Chondrocyte (in vitro differentiated cells): Measurements from ENCODE around the gene TCP11L2. TPM values are rescaled to one million over a fixed set of nuclear protein-coding genes. Genes with fewer than 3 reads are reported as not detected.
"Not testable (repeated sequence)": the region's sequence is repeated elsewhere in the genome, so short reads cannot be mapped to it uniquely, and the experiment has no call there.

Source experiments
- DNase-seq: peaks from one replicate; pipeline ENCODE4 v3.0.0; 2021; ENCODE audit warnings: mixed read lengths, low spot score
- H3K27ac Mint-ChIP-seq: one replicate; pipeline ENCODE4 v1.8.0; 2021; ENCODE audit warnings: mild to moderate bottlenecking, moderate library complexity, mixed read lengths; ENCODE audit not compliant: unreplicated experiment
- H3K27me3 Mint-ChIP-seq: 2 replicates; pipeline ENCODE4 v1.8.0; 2021; ENCODE audit warnings: low read depth, mixed read lengths
- H3K36me3 Mint-ChIP-seq: 2 replicates; pipeline ENCODE4 v1.8.0; 2021; ENCODE audit warnings: low read depth, mixed read lengths
- H3K4me1 Mint-ChIP-seq: 2 replicates; pipeline ENCODE4 v1.8.0; 2021; ENCODE audit warnings: low read depth, mild to moderate bottlenecking, mixed read lengths
- H3K4me3 Mint-ChIP-seq: one replicate; pipeline ENCODE4 v1.8.0; 2021; ENCODE audit warnings: mild to moderate bottlenecking, moderate library complexity, mixed read lengths; ENCODE audit not compliant: unreplicated experiment
- H3K9me3 Mint-ChIP-seq: 2 replicates; pipeline ENCODE4 v1.8.0; 2021; ENCODE audit warnings: low read depth, mixed read lengths
- total RNA-seq: library from RNA; stranded (reverse); gene quantifications from 3 replicates; pipeline ENCODE4 v1.2.1, GENCODE V29; 2021
- TF ChIP-seq, protein P1 (sequence below): fragments of 200-600 bp; sonication (generic); IDR thresholded peaks from 2 replicates; pipeline ENCODE4 v1.5.0; 2021; ENCODE audit warnings: antibody characterized with exemption, mild to moderate bottlenecking, moderate library complexity

TCP11L2 gene
- total RNA-seq, 1 donor from 2014 or later, result 31.2 TPM

- H3K27ac Mint-ChIP-seq, result no peak overlapping the region
- H3K36me3 Mint-ChIP-seq, result peaks cover 43% of the 10 kb centered on the region
- H3K27me3 Mint-ChIP-seq, result no peaks in the 10 kb centered on the region
- no peak for DNase-seq
- no peaks in the 10 kb centered on the region for H3K4me1 Mint-ChIP-seq
- H3K4me3 Mint-ChIP-seq, result no peak overlapping the region
- H3K9me3 Mint-ChIP-seq, result peaks cover 15% of the 10 kb centered on the region
- TF ChIP-seq, protein P1, sequence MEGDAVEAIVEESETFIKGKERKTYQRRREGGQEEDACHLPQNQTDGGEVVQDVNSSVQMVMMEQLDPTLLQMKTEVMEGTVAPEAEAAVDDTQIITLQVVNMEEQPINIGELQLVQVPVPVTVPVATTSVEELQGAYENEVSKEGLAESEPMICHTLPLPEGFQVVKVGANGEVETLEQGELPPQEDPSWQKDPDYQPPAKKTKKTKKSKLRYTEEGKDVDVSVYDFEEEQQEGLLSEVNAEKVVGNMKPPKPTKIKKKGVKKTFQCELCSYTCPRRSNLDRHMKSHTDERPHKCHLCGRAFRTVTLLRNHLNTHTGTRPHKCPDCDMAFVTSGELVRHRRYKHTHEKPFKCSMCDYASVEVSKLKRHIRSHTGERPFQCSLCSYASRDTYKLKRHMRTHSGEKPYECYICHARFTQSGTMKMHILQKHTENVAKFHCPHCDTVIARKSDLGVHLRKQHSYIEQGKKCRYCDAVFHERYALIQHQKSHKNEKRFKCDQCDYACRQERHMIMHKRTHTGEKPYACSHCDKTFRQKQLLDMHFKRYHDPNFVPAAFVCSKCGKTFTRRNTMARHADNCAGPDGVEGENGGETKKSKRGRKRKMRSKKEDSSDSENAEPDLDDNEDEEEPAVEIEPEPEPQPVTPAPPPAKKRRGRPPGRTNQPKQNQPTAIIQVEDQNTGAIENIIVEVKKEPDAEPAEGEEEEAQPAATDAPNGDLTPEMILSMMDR, result no peak
These were observed 78.4 kb downstream of the TCP11L2 start for GRCh38 chr12:106380954-106381353.

- not testable (repeated sequence) for H3K27me3 Mint-ChIP-seq, DNase-seq, H3K4me3 Mint-ChIP-seq, H3K27ac Mint-ChIP-seq, H3K4me1 Mint-ChIP-seq
- H3K9me3 Mint-ChIP-seq, result peaks cover 15% of the 10 kb centered on the region
- H3K36me3 Mint-ChIP-seq, result peaks cover 37% of the 10 kb centered on the region
These were observed 79.3 kb downstream of the TCP11L2 start for GRCh38 chr12:106381866-106382265.

DNA sequence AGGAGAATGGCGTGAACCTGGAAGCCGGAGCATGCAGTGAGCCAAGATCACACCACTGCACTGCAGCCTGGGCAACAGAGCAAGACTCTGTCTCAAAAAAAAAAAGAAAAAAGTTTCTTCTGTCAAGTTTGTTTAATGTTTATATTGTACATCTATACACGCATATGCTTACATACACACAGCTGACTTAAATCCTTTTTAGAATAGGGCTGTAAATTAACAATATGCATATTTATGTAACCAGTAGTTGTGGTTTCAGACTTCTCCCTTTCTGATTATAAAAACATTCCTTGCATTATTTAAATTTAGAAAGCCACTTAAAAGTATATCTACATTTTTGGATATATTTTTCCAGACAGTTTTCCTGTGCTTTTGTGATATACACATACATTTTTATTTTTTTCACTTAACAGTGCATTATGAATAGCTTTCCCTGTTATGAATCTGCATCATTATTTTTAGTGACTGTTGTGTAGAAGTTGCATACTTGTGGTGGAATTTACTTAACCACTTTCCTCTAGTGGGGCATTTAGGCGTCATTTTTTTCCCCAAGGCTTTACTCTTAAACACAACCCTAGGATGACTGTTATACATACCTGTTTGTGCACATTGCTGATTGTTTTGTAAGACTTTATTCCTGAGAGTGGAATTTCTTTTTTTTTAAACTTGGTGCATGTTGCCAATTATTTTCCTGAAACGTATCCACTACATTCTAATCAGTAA lies 84.4 kb downstream of the TCP11L2 start:
- H3K9me3 Mint-ChIP-seq, result peaks cover 7% of the 10 kb centered on the region

DNA sequence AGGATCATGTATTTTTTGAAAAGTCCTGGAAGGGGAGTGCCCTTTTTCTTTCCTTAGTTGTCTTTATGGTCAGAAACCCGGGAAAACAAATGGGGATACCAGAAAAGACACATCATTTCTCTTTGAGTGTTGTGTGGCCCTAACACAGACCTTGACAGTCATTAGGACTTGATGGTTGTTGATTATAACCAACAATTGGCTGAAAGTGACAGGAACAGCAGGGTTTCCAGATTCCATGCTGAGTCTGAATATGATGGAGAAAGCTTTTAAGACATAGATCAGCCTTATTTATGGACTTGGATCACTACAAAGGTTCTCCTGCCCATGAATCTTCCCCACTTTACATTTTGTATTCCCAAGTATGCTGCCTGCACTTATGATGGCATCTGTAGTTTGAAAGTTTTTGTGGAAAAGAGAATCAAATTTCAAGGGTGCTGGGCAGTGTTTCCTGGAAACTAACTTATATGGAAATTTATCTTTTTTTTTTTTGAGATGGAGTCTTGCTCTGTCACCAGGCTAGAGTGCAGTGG lies 85.4 kb downstream of the TCP11L2 start:
- H3K9me3 Mint-ChIP-seq, result no peaks in the 10 kb centered on the region
- peaks cover 5% of the 10 kb centered on the region for H3K4me1 Mint-ChIP-seq
- DNase-seq, result no peak
- H3K36me3 Mint-ChIP-seq, result peaks cover 6% of the 10 kb centered on the region
- TF ChIP-seq, protein P1, result no peak
- H3K27me3 Mint-ChIP-seq, result no peaks in the 10 kb centered on the region
- no peak overlapping the region for H3K4me3 Mint-ChIP-seq
- H3K27ac Mint-ChIP-seq, result no peak overlapping the region

More for the DNA sequence above, 84.4 kb downstream of the TCP11L2 start:
- Mint-ChIP-seq H3K36me3 (peaks cover 15% of the 10 kb centered on the region), H3K4me1 (peaks cover 5% of the 10 kb centered on the region), H3K4me3 (no peak overlapping the region), H3K27ac (peak overlapping the region; percentile 17), H3K27me3 (no peaks in the 10 kb centered on the region)
- TF ChIP-seq, protein P1, result no peak
- DNase-seq, result no peak

DNA sequence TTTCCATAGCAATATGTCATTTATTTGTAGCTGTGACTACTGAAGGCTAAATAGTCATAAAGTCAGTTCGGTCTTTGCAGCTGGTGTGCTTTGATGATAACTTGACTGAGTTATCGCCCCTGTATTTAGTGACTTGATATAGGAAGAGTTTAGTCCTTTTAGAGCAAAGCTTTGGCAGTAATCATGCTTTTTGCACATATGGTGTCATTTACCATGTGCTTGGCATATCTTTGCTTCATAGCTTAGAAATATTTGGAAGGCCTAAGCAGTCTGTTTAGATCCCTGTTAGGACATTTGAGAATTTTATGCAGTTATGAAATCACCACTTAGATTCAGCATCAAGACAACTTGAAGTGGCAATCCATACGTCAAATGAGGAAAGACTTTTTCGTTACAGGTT lies 86.6 kb downstream of the TCP11L2 start:
- TF ChIP-seq, protein P1, result no peak
- peaks cover 5% of the 10 kb centered on the region for H3K4me1 Mint-ChIP-seq
- H3K27me3 Mint-ChIP-seq, result no peaks in the 10 kb centered on the region
- no peaks in the 10 kb centered on the region for H3K9me3 Mint-ChIP-seq
- DNase-seq, result no peak
- H3K27ac Mint-ChIP-seq, result no peak overlapping the region
- peaks cover 8% of the 10 kb centered on the region for H3K36me3 Mint-ChIP-seq
- no peak overlapping the region for H3K4me3 Mint-ChIP-seq

DNA sequence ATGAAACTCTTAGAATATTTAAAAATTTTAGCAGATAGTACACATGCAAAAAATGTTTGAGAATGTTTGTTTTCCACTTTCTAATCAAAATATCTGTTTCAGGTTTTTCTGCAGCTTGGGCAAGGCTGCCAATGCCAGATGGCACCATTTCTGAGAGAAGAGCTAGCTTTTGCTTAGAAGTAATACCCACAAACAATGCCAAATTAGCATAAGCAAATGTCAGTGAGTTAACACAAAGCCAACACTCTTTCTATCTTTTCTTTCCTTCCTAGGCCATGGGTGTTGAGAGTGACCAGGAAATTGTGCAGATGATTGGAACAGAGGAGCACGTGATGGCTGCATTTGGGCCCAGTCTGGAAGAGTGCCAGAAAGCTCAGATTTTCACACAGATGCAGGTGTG lies 90.2 kb downstream of the TCP11L2 start:
- no peaks in the 10 kb centered on the region for H3K4me1 Mint-ChIP-seq
- no peak overlapping the region for H3K27ac Mint-ChIP-seq
- H3K36me3 Mint-ChIP-seq, result peaks cover 32% of the 10 kb centered on the region
- H3K9me3 Mint-ChIP-seq, result peaks cover 7% of the 10 kb centered on the region
- H3K4me3 Mint-ChIP-seq, result no peak overlapping the region
- H3K27me3 Mint-ChIP-seq, result no peaks in the 10 kb centered on the region
- no peak for DNase-seq
- TF ChIP-seq, protein P1, result no peak
